Neuronal stem cell (in vitro differentiated cells): ENCODE measurements around the gene SMARCA2. TPM values are rescaled to one million over a fixed set of nuclear protein-coding genes. Genes with fewer than 3 reads are reported as not detected.

ENCODE experiments used
- small RNA-seq: library from polyadenylated mRNA; stranded (forward); fragments of <200 nt; extraction: miRNeasy Mini kit (QIAGEN cat#:217004); gene quantifications from one replicate; pipeline ENCODE3, GENCODE V24; 2013; ENCODE audit not compliant: insufficient read depth

The SMARCA2 gene

Small RNA genes lying within 50 kb of the gene (small RNA-seq; reads per million reads assigned to genes)
- not detected for gene RN7SL592P
- gene RNU2-25P, result not detected
